Fibroblast of the conjunctiva (primary cell): ENCODE measurements around the gene RING1.
"Not testable (repeated sequence)": the region's sequence is repeated elsewhere in the genome, so short reads cannot be mapped to it uniquely, and the experiment has no call there.

Source experiments
- DNase-seq: peaks from one replicate; pipeline ENCODE4 v3.0.0-alpha.2; 2010; ENCODE audit warnings: low read depth

Gene RING1

DNA sequence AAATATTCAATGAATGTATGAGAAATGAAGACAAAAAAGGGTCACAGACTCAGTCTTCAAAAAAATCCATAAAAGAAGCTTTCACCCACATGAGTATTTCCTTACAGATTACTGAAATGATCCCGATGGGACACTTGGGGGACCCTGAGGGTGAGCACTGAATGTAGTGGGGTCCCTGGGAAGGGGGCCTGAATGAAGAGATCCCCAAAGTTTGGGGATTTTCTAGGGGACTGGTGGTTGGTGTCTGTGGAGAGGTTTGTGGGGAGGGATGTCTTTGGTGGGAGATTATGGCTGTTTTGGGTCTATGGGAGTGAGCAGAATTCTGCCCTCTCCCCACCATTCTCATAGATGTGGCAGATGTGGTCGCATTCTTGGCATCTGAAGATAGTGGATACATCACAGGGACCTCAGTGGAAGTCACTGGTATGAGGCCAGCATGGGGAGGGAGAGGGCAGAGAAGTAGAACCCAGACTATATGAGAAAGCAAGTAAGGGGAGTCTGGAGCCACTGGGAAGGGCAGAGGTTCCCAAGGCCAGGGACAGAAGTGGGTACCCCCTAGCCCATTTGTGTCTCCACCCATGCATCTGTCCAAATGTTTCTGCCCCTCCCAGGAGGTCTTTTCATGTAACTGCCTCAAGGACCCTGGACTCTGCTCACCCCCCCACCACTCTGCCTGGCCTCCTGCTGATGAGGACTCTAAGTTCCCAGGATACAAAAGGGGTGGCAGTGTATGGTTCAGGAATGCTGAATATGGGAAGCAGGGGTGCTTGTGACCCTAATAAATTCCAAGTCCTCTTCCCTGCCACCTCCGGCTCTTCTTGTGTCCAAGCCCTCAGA, 2.1 kb upstream of the RING1 start:
- DNase-seq: no peak

GRCh38 chr6:33206864-33207551, 1.3 kb upstream of the RING1 start:
- DNase-seq: no peak

DNA sequence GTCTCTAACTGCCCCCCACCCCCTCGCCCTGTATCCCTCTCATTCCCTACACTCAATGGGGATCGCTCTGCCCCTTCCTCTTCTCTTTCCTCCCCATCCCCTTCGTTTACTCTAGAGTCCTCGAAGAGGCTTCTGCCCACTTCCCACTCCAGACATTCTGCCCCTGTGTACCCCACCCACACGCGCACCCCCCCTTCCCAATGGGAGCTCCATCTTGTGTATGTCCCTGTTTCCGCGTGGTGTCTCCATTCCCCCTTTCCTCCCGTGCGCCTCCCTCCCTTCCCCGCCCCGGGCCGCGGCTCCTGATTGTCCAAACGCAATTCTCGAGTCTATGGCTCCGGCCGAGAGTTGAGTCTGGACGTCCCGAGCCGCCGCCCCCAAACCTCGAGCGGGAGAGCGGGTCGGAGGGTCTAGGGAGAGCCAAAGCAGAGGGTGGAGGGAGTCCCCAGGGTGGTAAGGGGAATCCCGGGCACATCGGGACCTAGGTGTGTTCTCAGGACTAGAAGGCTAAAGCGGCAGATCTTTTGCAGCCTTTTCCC, 679 bp upstream of the RING1 start:
- DNase-seq: no peak

DNA sequence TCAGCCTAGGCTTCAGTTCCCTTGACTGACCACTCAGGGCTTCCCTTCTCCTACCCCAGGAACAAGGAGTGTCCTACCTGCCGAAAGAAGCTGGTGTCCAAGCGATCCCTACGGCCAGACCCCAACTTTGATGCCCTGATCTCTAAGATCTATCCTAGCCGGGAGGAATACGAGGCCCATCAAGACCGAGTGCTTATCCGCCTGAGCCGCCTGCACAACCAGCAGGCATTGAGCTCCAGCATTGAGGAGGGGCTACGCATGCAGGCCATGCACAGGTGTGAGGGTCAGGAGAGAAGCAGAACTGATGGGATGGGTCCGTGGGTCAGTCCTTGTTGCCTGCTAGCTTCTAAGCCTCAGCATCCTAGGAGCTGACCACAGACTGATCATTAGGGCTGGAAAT, 1.6 kb downstream of the RING1 start:
- no peak for DNase-seq

DNA sequence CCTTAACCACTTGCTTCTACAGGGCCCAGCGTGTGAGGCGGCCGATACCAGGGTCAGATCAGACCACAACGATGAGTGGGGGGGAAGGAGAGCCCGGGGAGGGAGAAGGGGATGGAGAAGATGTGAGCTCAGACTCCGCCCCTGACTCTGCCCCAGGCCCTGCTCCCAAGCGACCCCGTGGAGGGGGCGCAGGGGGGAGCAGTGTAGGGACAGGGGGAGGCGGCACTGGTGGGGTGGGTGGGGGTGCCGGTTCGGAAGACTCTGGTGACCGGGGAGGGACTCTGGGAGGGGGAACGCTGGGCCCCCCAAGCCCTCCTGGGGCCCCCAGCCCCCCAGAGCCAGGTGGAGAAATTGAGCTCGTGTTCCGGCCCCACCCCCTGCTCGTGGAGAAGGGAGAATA, 2.8 kb downstream of the RING1 start:
- no peak for DNase-seq

- no peak for DNase-seq
Observed at GRCh38 chr6:33211666-33212422, 3.5 kb downstream of the RING1 start.

DNA sequence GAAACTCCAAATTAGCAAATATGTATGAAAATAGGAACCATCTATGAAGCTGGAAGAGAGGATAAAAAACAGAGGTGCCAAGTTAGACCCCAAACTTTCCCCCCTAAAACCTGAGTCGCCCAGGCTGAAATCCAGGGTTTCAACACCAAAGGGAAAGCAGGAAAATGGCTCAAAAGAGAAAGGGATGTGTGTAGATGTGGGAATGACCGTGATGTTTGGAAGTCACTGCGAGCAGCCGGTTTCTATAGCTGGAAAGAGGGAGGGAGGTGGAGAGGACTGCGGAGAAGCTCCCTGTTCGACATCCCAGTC, 4.5 kb downstream of the RING1 start:
- DNase-seq: no peak

GRCh38 chr6:33213166-33213988, 5.1 kb downstream of the RING1 start:
- DNase-seq: no peak

DNA sequence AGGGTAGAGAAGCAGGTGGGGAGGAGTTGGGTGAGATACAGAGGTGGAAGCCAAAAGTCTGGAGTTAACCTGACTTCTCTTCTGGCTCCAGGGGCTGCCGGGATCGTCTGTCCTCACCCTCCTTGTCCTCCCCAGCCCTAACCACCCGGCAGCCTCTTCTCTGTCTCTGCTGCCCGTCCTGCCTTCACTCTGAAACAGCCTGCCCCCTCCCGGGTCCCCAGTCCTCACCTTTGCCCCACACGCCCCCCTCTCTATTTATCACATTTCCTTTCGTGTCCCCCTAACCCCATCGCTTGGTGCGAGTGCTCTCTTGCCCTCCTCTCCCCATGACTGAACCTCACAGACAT, 5.7 kb downstream of the RING1 start:
- no peak for DNase-seq

GRCh38 chr6:33215271-33216116, 7.2 kb downstream of the RING1 start:
- no peak for DNase-seq

DNA sequence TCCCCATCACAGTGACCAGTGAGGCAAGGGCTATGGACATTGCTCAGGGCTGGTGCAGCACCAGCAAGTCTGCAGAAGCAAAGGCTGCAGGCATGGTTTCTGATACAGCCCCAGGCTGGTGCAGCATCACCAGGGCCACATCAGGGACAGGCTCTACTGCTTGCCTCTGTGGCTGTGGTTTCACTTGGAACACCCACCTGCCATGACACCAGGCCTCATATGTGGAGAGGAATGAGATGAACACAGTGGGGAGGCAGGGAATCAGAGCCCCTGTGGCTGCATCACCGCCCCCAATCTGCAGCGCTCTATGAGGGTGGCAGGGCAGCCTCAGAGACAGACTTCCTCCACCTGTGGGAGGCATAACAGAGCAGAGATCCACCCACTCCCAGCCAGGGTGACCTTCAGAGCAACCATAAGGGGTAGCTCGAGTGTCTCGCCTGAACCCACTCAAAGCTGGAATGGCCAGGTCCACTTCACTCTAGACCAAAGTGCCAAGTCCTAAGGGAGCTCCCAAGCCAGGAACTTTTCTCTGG, 7.9 kb downstream of the RING1 start:
- no peak for DNase-seq

GRCh38 chr6:33217246-33217645, 8.9 kb downstream of the RING1 start:
- no peak for DNase-seq

GRCh38 chr6:33217681-33218080, 9.4 kb downstream of the RING1 start:
- no peak for DNase-seq

DNA sequence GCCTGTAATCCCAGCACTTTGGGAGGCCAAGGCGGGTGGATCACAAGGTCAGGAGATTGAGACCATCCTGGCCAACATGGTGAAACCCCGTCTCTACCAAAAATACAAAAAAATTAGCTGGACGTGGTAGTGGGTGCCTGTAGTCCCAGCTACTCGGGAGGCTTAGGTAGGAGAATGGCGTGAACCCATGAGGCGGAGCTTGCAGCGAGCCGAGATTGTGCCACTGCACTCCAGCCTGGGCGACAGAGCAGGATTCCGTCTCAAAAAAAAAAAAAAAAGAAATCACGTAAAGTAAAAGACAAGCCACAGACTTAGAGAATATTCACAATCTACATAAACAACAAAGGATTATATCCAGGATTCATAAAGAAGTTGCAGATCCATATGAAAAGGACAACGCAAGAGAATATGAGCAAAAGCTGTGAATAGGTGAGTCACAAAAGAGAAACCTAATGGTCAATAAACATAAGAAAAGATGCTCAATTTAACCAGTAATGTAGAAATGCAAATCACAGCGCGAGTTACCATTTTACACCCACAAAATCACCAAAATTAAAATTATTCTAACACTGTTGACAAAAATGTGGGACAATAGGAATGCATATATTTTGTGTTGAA, 18.3 kb downstream of the RING1 start:
- DNase-seq: not testable (repeated sequence)

- no peak for DNase-seq
Observed at GRCh38 chr6:33235221-33235634, 26.9 kb downstream of the RING1 start.

GRCh38 chr6:33236328-33236727, 28.0 kb downstream of the RING1 start:
- no peak for DNase-seq

- DNase-seq: no peak
Observed at GRCh38 chr6:33236852-33237251, 28.6 kb downstream of the RING1 start.

GRCh38 chr6:33237741-33238140, 29.4 kb downstream of the RING1 start:
- no peak for DNase-seq

DNA sequence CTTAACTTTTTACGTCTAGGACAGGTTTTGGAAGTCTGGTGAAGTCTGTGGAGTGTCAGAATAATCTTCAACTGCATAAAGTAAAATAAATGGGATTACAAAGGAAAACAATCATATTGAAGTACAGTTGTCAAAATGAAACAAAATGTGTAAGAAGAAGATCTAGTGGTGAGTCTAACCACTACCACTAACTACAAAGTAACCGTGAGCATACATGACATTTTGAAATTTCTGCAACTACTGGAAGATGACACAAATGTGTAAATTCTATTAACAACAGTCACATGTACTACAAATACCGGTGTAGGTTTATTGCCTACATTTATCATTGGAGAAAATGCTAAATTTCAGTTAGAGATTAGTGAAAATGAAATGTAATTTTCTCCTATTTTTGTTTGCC, 33.7 kb downstream of the RING1 start:
- DNase-seq: no peak

- no peak for DNase-seq
Observed at GRCh38 chr6:33243476-33243875, 35.2 kb downstream of the RING1 start.
